Stomach (tissue), 4 donors: Measurements from ENCODE around the gene GRID2IP.

Source experiments
- CTCF ChIP-seq, 7 experiments: fragments of 450-650 bp in 4 of 7; fragments of 200-600 bp in 3 of 7; sonication (generic) in 3 of 7; IDR thresholded peaks; one replicate each; pipeline ENCODE4 v1.5.1; 2016 to 2019; ENCODE audit warnings: antibody characterized with exemption in 7 of 7, control low read depth in 2 of 7, mild to moderate bottlenecking in 1 of 7
- POLR2A ChIP-seq, 4 donors: fragments of 450-650 bp; IDR thresholded peaks; one replicate each; pipeline ENCODE4 v1.6.1; 2016; ENCODE audit warnings: antibody characterized with exemption in 4 of 4, control low read depth in 2 of 4, mild to moderate bottlenecking in 1 of 4, moderate library complexity in 1 of 4
- POLR2AphosphoS5 ChIP-seq, 3 donors: sonication (generic); formaldehyde crosslinking; IDR thresholded peaks; one replicate each; pipeline ENCODE4 v1.6.1; 2016; ENCODE audit warnings: antibody characterized with exemption in 3 of 3

GRCh38 chr7:6486438-6487183 is 64.7 kb downstream of the GRID2IP start:
- TF ChIP-seq POLR2A (IDR thresholded peaks at IDR 0.05) (no peak), CTCF (IDR thresholded peaks at IDR 0.05) (no peak), POLR2AphosphoS5 (IDR thresholded peaks at IDR 0.05) (no peak)
